ENCODE data around the gene GABRQ. TPM values are rescaled to one million over a fixed set of nuclear protein-coding genes. Genes with fewer than 3 reads are reported as not detected.
"Not testable (repeated sequence)": the region's sequence is repeated elsewhere in the genome, so short reads cannot be mapped to it uniquely, and the experiment has no call there.

The GABRQ gene
- total RNA-seq, 4 donors from 2014 or later: under 0.01 to 0.15 (median 0.13) TPM; not detected in 1

DNA sequence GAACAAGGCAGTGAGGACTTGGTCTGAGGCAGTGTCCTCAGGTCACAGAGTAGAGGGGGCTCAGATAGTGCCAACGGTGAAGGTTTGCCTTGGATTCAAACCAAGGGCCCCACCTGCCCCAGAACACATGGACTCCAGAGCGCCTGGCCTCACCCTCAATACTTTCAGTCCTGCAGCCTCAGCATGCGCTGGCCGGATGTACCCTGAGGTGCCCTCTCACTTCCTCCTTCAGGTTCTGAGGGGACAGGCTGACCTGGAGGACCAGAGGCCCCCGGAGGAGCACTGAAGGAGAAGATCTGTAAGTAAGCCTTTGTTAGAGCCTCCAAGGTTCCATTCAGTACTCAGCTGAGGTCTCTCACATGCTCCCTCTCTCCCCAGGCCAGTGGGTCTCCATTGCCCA is 62.7 kb downstream of the GABRQ start:
- H3K27me3 ChIP-seq; intact Hi-C loops (cut with DNase I); H3K9me3 ChIP-seq; H3K36me3 ChIP-seq; H3K27ac ChIP-seq; H3K4me1 ChIP-seq; H3K4me3 ChIP-seq (replicated peaks in 1 of 3); DNase-seq: not testable (repeated sequence)
- WGBS, 2 donors: 96% methylated on average over 3 of the region's 5 CpGs; no CpG with 5 or more reads in 1 of the 2 donors

DNA sequence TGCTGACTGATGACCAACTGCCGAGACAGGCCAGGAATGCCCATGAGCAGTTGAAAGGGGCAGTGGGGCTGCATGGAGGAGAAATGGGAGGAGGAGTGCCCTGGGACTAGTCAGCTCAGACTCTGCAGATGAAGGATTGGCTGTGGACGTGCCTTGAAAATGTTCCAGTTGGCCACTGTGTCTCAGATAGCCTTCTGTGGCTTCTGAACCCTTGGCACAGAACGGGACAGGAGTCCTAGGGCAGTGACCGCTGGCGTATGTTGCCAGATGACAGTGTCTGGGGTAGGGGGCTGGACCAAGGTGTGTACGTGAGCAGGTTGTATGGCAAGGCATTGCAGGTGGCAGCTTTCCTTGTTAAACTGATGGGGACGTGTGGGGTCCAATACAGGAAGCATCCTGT is 68.8 kb downstream of the GABRQ start:
- intact Hi-C loops (cut with DNase I); H3K4me3 ChIP-seq (replicated peaks in 1 of 3); H3K36me3 ChIP-seq; H3K27ac ChIP-seq; H3K9me3 ChIP-seq; H3K4me1 ChIP-seq; DNase-seq; H3K27me3 ChIP-seq: not testable (repeated sequence)
- WGBS, 2 donors: 60 to 100% methylated on average over 1 to 2 of the region's 7 CpGs

Other genes with a start within 250 kb of the GABRQ start
- gene GABRA3, start 186.6 kb upstream of the GABRQ start, total RNA-seq: not detected
- gene MAGEA3, start 60.9 kb downstream of the GABRQ start, total RNA-seq: not detected
- gene CSAG2, start 71.4 kb downstream of the GABRQ start, total RNA-seq: not detected
- not detected for gene MAGEA2B, start 76.7 kb downstream of the GABRQ start, total RNA-seq
- gene CSAG1, start 95.8 kb downstream of the GABRQ start, total RNA-seq: not detected
- not detected for gene MAGEA12, start 95.9 kb downstream of the GABRQ start, total RNA-seq
- not detected for gene MAGEA2, start 115.9 kb downstream of the GABRQ start, total RNA-seq
- not detected for gene CSAG3, start 121.3 kb downstream of the GABRQ start, total RNA-seq
- not detected for gene MAGEA6, start 131.8 kb downstream of the GABRQ start, total RNA-seq
- 10 to 100 TPM; 41.9 to 64.7 (median 61.8) TPM for gene CETN2, start 192.9 kb downstream of the GABRQ start, total RNA-seq
- 10 to 100 TPM; 11.2 to 20.3 (median 17.0) TPM for gene NSDHL, start 193.2 kb downstream of the GABRQ start, total RNA-seq